Natural killer cell (primary cell): Measurements from ENCODE around the gene SIRT2. TPM values are rescaled to one million over a fixed set of nuclear protein-coding genes. Genes with fewer than 3 reads are reported as not detected.
A peak's percentile ranks its signal among the peaks of the same experiment; 100 is the strongest.
"Not testable (repeated sequence)": the region's sequence is repeated elsewhere in the genome, so short reads cannot be mapped to it uniquely, and the experiment has no call there.

ENCODE experiments used
- ATAC-seq, 3 donors: fragments of 150-1000 bp in 2 of 3; fragments of 200-7000 bp in 1 of 3; cut with Tn5 transposase; 1 replicate in 1 of 3; 2 replicates in 2 of 3; pipeline ENCODE4 v1.10.0; 2021; ENCODE audit warnings: mild to moderate bottlenecking in 2 of 3, moderate library complexity in 2 of 3
- DNase-seq, 2 donors: peaks; one replicate each; pipeline versions ENCODE4 v3.0.0 to v3.0.0-alpha.2; 2013 to 2021; ENCODE audit warnings: mixed read lengths in 1 of 2
- H3K27ac ChIP-seq: one replicate; pipeline ENCODE4 v1.5.1; 2013; ENCODE audit warnings: mild to moderate bottlenecking, low read length
- H3K27me3 ChIP-seq: one replicate; pipeline ENCODE4 v1.6.1; 2013; ENCODE audit warnings: low read length; ENCODE audit not compliant: control insufficient read depth, insufficient read depth
- H3K36me3 ChIP-seq: one replicate; pipeline ENCODE4 v1.6.1; 2013; ENCODE audit warnings: low read length; ENCODE audit not compliant: control insufficient read depth, insufficient read depth
- H3K4me1 ChIP-seq: one replicate; pipeline ENCODE4 v1.6.1; 2013; ENCODE audit warnings: low read length; ENCODE audit not compliant: control insufficient read depth, insufficient read depth
- H3K4me3 ChIP-seq: one replicate; pipeline ENCODE4 v1.5.1; 2013; ENCODE audit warnings: low read length
- H3K9me3 ChIP-seq: one replicate; pipeline ENCODE4 v1.6.1; 2013; ENCODE audit warnings: low read length; ENCODE audit not compliant: control insufficient read depth, insufficient read depth
- H3K27ac Mint-ChIP-seq, 2 donors: one replicate each; pipeline ENCODE4 v1.8.0; 2022; ENCODE audit warnings: mild to moderate bottlenecking in 2 of 2, mixed read lengths in 2 of 2, moderate library complexity in 1 of 2
- H3K27me3 Mint-ChIP-seq, 2 donors: one replicate each; pipeline ENCODE4 v1.8.0; 2022; ENCODE audit warnings: low read depth in 2 of 2, mixed read lengths in 2 of 2
- H3K36me3 Mint-ChIP-seq: one replicate; pipeline ENCODE4 v1.8.0; 2022; ENCODE audit warnings: mixed read lengths
- H3K4me1 Mint-ChIP-seq, 2 donors: one replicate each; pipeline ENCODE4 v1.8.0; 2022; ENCODE audit warnings: mixed read lengths in 2 of 2
- H3K4me3 Mint-ChIP-seq: one replicate; pipeline ENCODE4 v1.8.0; 2022; ENCODE audit warnings: mild to moderate bottlenecking, moderate library complexity, mixed read lengths
- H3K9me3 Mint-ChIP-seq, 2 donors: one replicate each; pipeline ENCODE4 v1.8.0; 2022; ENCODE audit warnings: mixed read lengths in 2 of 2
- WGBS: methylation state at CpG from one replicate; pipeline ENCODE4 v1.1.7; 2013; ENCODE audit warnings: missing lambda C conversion rate; ENCODE audit not compliant: insufficient coverage; 5-methylcytosine and 5-hydroxymethylcytosine counted together
- intact Hi-C: fragments of 100-400 bp; cut with micrococcal nuclease; formaldehyde crosslinking; loops from one replicate; pipeline ENCODE4 v1.14.2; 2022
- total RNA-seq, 4 donors: library from RNA; stranded (reverse); fragments of 120-200 nt in 1 of 4; gene quantifications; one replicate each; pipeline versions ENCODE4 v1.2.3 to v1.2.4, GENCODE V29; 2013 to 2022
- TF ChIP-seq, protein P1 (sequence below): fragments of 200-600 bp; IDR thresholded peaks from one replicate; pipeline ENCODE4 v1.8.0; 2022; ENCODE audit warnings: antibody characterized with exemption

SIRT2 gene
- total RNA-seq, 3 donors from 2014 or later (not counting 1 experiment from before 2014, with no cell fraction given), result 171 to 283 (median 208) TPM

DNA sequence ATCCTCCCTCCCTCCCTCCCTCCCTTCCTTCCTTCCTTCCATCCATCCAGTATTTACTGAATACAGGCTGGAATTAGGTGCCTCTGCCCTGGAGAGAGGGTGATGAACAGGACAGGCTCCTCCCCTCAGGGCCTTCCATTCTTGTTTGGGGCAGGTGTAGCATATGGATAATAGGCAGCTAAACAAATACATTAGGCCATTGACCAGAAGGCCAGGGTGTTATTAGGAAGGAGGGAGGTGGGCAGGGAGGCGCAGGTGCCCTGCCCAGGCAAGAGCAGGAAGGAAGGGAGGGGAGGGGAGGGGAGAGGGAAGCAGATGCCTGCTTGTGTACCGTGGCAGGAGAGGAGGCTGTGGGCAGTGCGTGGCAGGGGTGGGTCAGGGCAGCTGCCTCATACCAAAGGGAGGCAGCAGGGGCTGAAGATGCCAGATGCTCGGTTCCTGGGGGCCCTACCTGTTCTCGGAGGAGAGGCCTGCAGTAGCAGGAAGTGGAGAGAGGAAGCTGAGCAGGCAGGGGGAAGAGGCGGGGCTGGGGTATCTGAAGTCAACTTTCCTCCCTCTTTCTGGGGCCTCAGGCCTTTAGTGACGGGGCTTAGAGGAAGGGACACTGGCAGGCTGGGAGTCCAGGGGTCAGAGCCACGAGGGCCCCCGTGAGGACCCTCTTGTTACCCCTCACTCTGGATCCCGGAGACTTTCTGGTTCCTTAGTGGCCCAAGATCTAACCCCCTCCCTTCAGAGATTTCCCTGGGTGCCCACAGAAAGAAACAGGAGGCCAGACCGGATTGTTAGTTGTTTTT is 21.4 kb downstream of the SIRT2 start, which contains the start of gene RINL:
RINL (minus strand) TSS at position 495 of the 794 bp plus-strand sequence. CDS start 1,533 bp downstream, outside the sequence.
- WGBS, result 1% methylated on average over 10 of the region's 11 CpGs
- peak; percentile 74 to 87 (median 82) for ATAC-seq
- Histone ChIP-seq H3K4me3 (peak within 1 kb of the TSS; percentile 38), H3K9me3 (no peaks in the 10 kb centered on the region), H3K36me3 (peaks cover 33% of the 10 kb centered on the region), H3K4me1 (peaks cover 28% of the 10 kb centered on the region), H3K27ac (peak within 1 kb of the TSS; percentile 94), H3K27me3 (no peaks in the 10 kb centered on the region)
- intact Hi-C loops, result loop anchor here (1.0 kb wide), 1 partner anchor 21 kb away; the partner anchor contains the start of genes NFKBIB and SIRT2
- Mint-ChIP-seq H3K27ac (peak within 1 kb of the TSS; percentile 94 to 97), H3K4me1 (peaks cover 21 to 30% of the 10 kb centered on the region in 2 donors), H3K9me3 (no peaks in the 10 kb centered on the region), H3K4me3 (peak within 1 kb of the TSS; percentile 82), H3K27me3 (no peaks in the 10 kb centered on the region), H3K36me3 (no peaks in the 10 kb centered on the region)
- DNase-seq, result peak; percentile 56 to 83
- TF ChIP-seq, protein P1, sequence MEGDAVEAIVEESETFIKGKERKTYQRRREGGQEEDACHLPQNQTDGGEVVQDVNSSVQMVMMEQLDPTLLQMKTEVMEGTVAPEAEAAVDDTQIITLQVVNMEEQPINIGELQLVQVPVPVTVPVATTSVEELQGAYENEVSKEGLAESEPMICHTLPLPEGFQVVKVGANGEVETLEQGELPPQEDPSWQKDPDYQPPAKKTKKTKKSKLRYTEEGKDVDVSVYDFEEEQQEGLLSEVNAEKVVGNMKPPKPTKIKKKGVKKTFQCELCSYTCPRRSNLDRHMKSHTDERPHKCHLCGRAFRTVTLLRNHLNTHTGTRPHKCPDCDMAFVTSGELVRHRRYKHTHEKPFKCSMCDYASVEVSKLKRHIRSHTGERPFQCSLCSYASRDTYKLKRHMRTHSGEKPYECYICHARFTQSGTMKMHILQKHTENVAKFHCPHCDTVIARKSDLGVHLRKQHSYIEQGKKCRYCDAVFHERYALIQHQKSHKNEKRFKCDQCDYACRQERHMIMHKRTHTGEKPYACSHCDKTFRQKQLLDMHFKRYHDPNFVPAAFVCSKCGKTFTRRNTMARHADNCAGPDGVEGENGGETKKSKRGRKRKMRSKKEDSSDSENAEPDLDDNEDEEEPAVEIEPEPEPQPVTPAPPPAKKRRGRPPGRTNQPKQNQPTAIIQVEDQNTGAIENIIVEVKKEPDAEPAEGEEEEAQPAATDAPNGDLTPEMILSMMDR, result no peak

DNA sequence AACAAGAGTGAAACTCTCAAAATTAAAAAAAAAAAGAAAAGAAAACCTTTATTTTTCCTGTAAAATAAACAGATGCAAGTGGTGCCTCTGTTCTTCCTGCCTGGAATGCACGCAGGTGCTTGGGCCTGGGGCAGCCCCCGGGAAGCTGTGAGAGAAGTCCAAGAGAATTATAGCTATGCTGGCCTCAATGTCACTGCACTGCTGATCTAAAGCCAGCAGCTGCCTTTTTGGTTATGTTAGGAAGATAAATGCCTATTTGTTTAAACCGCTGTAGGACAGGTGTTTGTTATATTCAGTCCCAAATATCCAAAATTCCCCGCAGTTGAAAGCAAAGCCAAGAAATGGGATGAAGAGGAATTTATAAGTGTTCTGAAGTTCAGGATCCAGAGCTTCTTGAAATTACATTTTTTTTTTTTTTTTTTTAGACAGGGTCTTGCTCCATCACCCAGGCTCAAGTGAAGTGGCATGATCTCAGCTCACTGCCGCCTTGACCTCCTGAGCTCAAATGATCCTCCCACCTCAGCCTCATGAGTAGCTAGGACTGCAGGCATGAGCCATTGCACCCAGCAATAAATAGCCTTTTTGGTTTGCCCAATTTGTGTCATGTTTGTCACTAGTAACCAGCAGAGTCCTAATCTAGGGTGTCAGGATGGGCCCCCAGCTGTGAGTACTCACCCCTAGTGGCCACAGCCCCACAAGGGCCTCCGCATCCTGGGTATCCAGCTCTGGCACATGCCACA is 23.6 kb downstream of the SIRT2 start:
- H3K4me1 ChIP-seq, result peaks cover 29% of the 10 kb centered on the region
- H3K27ac ChIP-seq, result no peak overlapping the region
- no peaks in the 10 kb centered on the region for H3K9me3 ChIP-seq
- Mint-ChIP-seq H3K9me3 (no peaks in the 10 kb centered on the region), H3K27me3 (no peaks in the 10 kb centered on the region), H3K4me3 (peak overlapping the region; percentile 66), H3K36me3 (no peaks in the 10 kb centered on the region), H3K4me1 (peaks cover 21 to 34% of the 10 kb centered on the region in 2 donors), H3K27ac (peak overlapping the region; percentile 94 to 97)
- intact Hi-C loops, result no loop called here
- peak in 1 of 3 donors; percentile 11 for ATAC-seq
- TF ChIP-seq, protein P1, result no peak
- H3K4me3 ChIP-seq, result no peak overlapping the region
- peaks cover 28% of the 10 kb centered on the region for H3K36me3 ChIP-seq
- peak in 1 of 2 donors; percentile 6 for DNase-seq
- no peaks in the 10 kb centered on the region for H3K27me3 ChIP-seq
- 89% methylated on average over 6 of the region's 6 CpGs for WGBS

DNA sequence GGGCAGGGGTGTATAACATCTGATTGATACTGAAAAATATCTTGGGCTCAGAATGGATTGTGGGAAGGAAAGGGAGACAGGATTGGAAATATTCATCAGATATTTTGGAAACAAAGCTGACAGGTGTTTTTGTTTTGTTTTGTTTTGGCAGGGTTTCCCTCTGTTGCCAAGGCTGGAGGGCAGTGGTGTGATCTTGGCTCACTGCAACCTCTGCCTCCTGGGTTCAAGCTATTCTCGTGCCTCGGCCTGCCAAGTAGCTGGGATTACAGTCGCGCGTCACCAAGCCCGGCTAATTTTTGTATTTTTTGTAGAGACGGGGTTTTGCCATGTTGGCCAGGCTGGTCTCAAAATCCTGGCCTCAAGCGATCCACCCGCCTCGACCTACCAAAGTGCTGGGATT is 26.0 kb downstream of the SIRT2 start:
- H3K36me3 Mint-ChIP-seq, H3K4me3 ChIP-seq, H3K9me3 ChIP-seq, H3K27me3 Mint-ChIP-seq, DNase-seq, H3K27ac Mint-ChIP-seq, H3K27me3 ChIP-seq, H3K9me3 Mint-ChIP-seq, H3K27ac ChIP-seq, ATAC-seq, intact Hi-C loops, H3K4me3 Mint-ChIP-seq: not testable (repeated sequence)
- 95% methylated on average over 10 of the region's 10 CpGs for WGBS
- Histone ChIP-seq H3K36me3 (peaks cover 22% of the 10 kb centered on the region), H3K4me1 (peaks cover 37% of the 10 kb centered on the region)
- peaks cover 29 to 50% of the 10 kb centered on the region in 2 donors for H3K4me1 Mint-ChIP-seq

DNA sequence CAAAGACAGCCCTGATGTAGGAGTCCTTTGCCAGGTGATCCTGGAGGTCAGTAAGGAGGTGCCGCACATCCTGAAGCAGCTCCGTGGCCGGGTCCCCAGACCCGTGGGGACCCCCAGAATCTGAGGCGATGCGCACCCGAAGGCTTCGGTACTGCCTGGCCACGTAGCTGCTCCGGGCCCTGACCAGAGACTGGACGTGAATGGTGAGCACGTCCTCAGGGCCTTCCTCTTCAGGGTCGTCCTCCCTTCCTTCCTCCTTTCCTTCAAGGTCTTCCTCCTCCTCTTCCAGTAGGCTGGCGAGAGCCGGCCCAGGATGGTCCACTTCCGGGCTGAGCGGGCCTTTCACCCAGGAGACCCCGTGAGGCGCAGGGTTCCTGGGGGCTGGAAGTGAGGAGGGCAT is 28.8 kb downstream of the SIRT2 start:
- Mint-ChIP-seq H3K4me1 (peaks cover 18 to 35% of the 10 kb centered on the region in 2 donors), H3K27me3 (no peaks in the 10 kb centered on the region), H3K4me3 (peak overlapping the region; percentile 52), H3K9me3 (no peaks in the 10 kb centered on the region), H3K27ac (peak overlapping the region; percentile 80 to 94), H3K36me3 (no peaks in the 10 kb centered on the region)
- H3K27ac ChIP-seq, result peak overlapping the region; percentile 66
- peaks cover 35% of the 10 kb centered on the region for H3K4me1 ChIP-seq
- no peaks in the 10 kb centered on the region for H3K27me3 ChIP-seq
- no peaks in the 10 kb centered on the region for H3K9me3 ChIP-seq
- ATAC-seq, result no peak
- intact Hi-C loops, result loop anchor here (1.0 kb wide), 1 partner anchor 39 kb away; the partner anchor contains the start of gene ECH1
- no peak for DNase-seq
- WGBS, result 94% methylated on average over 19 of the region's 19 CpGs
- H3K36me3 ChIP-seq, result peaks cover 22% of the 10 kb centered on the region
- TF ChIP-seq, protein P1, result no peak
- H3K4me3 ChIP-seq, result no peak overlapping the region
